Heart right ventricle (tissue), 16 donors: Measurements from ENCODE around the gene ZBED3. TPM values are rescaled to one million over a fixed set of nuclear protein-coding genes. Genes with fewer than 3 reads are reported as not detected.
"Not testable (repeated sequence)": the region's sequence is repeated elsewhere in the genome, so short reads cannot be mapped to it uniquely, and the experiment has no call there.

ENCODE experiments used
- ATAC-seq, 8 donors: fragments of 200-7000 bp; cut with Tn5 transposase; one replicate each; pipeline ENCODE4 v1.9.1; 2020; ENCODE audit warnings: mild to moderate bottlenecking in 8 of 8, moderate library complexity in 8 of 8, moderate number of reproducible peaks in 1 of 8
- DNase-seq, 2 donors: peaks; one replicate each; pipeline ENCODE4 v3.0.0-alpha.2; 2020
- H3K27ac ChIP-seq, 10 donors: fragments of 200-600 bp; sonication (generic) in 2 of 10; one replicate each; pipeline versions ENCODE4 v1.5.0 to v1.8.0; 2020 to 2022; ENCODE audit warnings: mild to moderate bottlenecking in 3 of 10
- H3K27me3 ChIP-seq, 7 donors: fragments of 200-600 bp; one replicate each; pipeline ENCODE4 v1.8.0; 2021 to 2022; ENCODE audit warnings: mild to moderate bottlenecking in 2 of 7
- H3K36me3 ChIP-seq, 9 donors: fragments of 200-600 bp; sonication (generic) in 1 of 9; one replicate each; pipeline versions ENCODE4 v1.5.0 to v1.8.0; 2020 to 2022; ENCODE audit warnings: mild to moderate bottlenecking in 2 of 9
- H3K4me1 ChIP-seq, 9 donors: fragments of 200-600 bp; sonication (generic) in 1 of 9; one replicate each; pipeline versions ENCODE4 v1.5.0 to v1.8.0; 2020 to 2022; ENCODE audit warnings: mild to moderate bottlenecking in 4 of 9
- H3K4me3 ChIP-seq, 10 donors: fragments of 200-600 bp; sonication (generic) in 2 of 10; one replicate each; pipeline versions ENCODE4 v1.5.0 to v1.8.0; 2020 to 2022; ENCODE audit warnings: mild to moderate bottlenecking in 7 of 10, moderate library complexity in 2 of 10
- H3K9me3 ChIP-seq, 11 donors: fragments of 200-600 bp in 10 of 11; sonication (generic) in 2 of 11; one replicate each; pipeline versions ENCODE4 v1.5.0 to v1.8.0; 2013 to 2022; ENCODE audit warnings: mild to moderate bottlenecking in 2 of 11, control low read depth in 1 of 11, moderate library complexity in 1 of 11
- CTCF ChIP-seq, 9 donors: fragments of 200-600 bp; sonication (generic) in 2 of 9; IDR thresholded peaks; one replicate each; pipeline versions ENCODE4 v1.5.0 to v1.8.0; 2021 to 2022; ENCODE audit warnings: antibody characterized with exemption in 9 of 9, mild to moderate bottlenecking in 5 of 9, moderate library complexity in 1 of 9
- WGBS, 2 donors: extraction: QIAGEN DNeasy Blood & Tissue Kit; methylation state at CpG; one replicate each; pipeline ENCODE4 v1.1.7; 2013; ENCODE audit warnings: inconsistent platforms in 1 of 2; 5-methylcytosine and 5-hydroxymethylcytosine counted together
- intact Hi-C, 10 donors: fragments of 100-400 bp; cut with DNase I; formaldehyde crosslinking; loops; one replicate each; pipeline versions ENCODE4 v1.11.1 to v1.14.2; 2022
- polyA plus RNA-seq, 2 donors: library from polyadenylated mRNA; stranded (reverse); fragments of 200-250 nt; gene quantifications; one replicate each; pipeline ENCODE4 v1.2.3, GENCODE V29; 2013
- total RNA-seq, 10 donors: library from RNA; stranded (reverse); fragmentation: NEBNext Ultra II Directional in 3 of 10; extraction: Animal tissue kit (Norgen Biotek cat#: 25700) in 3 of 10; gene quantifications; one replicate each; pipeline versions ENCODE4 v1.2.1 to v1.2.4, GENCODE V29; 2021 to 2023
- donor health status: Arrhythmogenic right ventricular cardiomyopathy.
- donor health status: ischemic (EF 13 %, LVEDD 7.1; RV severe dilation, severe dysfunction).
- donor health status: healthy with polysubstance abuse.
- donor health status: DM: no; HTN: yes; CAD: no.
- donor health status: DM: no; HTN: no; CAD: no.
- donor health status: ischemic (EF 25% LVEDD 6.9; RV normal size, moderate dysfunction).
- donor health status: ischemic (EF 25% LVEDD 5.7; RV mildly dilated, moderate dysfunction).
- donor health status: healthy.
- donor health status: DM: yes; HTN: yes; CAD: no.
- donor health status: Ischemic cardiomyopathy.
- donor health status: ischemic (EF 35%, LVEDD 5.7; RV mildly dilated, moderate dysfunction).
- donor health status: nonischemic (EF 11% LVEDD 7.7; RV severe dilation, severe dysfunction).
- donor health status: DM: yes; HTN: yes; CAD: no.
- donor health status: PGD.
- donor health status: ischemic (EF 29% LVEDD 5.4; RV normal size, mild dysfunction).
- donor health status: nonischemic (EF 23%, LVEDD 6.1; RV moderate dilation, normal function).

Gene ZBED3
- total and polyA plus RNA-seq, 12 donors: 2.6 to 8.9 (median 5.9) TPM

GRCh38 chr5:77120086-77120485, 33.0 kb upstream of the ZBED3 start:
- Histone ChIP-seq H3K4me3 (no peak overlapping the region), H3K9me3 (peaks cover 0 to 3% (median 0%) of the 10 kb centered on the region in 11 donors), H3K27ac (no peak overlapping the region), H3K27me3 (no peaks in the 10 kb centered on the region), H3K4me1 (no peaks in the 10 kb centered on the region), H3K36me3 (no peaks in the 10 kb centered on the region)
- 98 to 99% methylated on average over 2 of the region's 2 CpGs for WGBS, 2 donors
- no peak for TF ChIP-seq CTCF (IDR thresholded peaks at IDR 0.05)
- DNase-seq: no peak
- no peak for ATAC-seq
- intact Hi-C loops: no loop called here

- no peak for TF ChIP-seq CTCF (IDR thresholded peaks at IDR 0.05)
- Histone ChIP-seq H3K4me3 (no peak overlapping the region), H3K27ac (no peak overlapping the region), H3K36me3 (no peaks in the 10 kb centered on the region), H3K4me1 (no peaks in the 10 kb centered on the region), H3K9me3 (peaks cover 0 to 11% (median 0%) of the 10 kb centered on the region in 11 donors), H3K27me3 (no peaks in the 10 kb centered on the region)
- ATAC-seq (no peak), DNase-seq (no peak)
- intact Hi-C loops: no loop called here
- 74 to 76% methylated on average over 2 of the region's 2 CpGs for WGBS, 2 donors
Observed at GRCh38 chr5:77117161-77117560, 30.1 kb upstream of the ZBED3 start.

- H3K4me1 ChIP-seq, H3K36me3 ChIP-seq, intact Hi-C loops, DNase-seq, H3K4me3 ChIP-seq, H3K27ac ChIP-seq, ATAC-seq, H3K27me3 ChIP-seq: not testable (repeated sequence)
- 97 to 98% methylated on average over 3 to 4 of the region's 4 CpGs for WGBS, 2 donors
- H3K9me3 ChIP-seq: peaks cover 0 to 17% (median 0%) of the 10 kb centered on the region in 11 donors
Observed at GRCh38 chr5:77107035-77107434, 19.9 kb upstream of the ZBED3 start.

- Histone ChIP-seq H3K36me3 (peaks cover 0 to 10% (median 0%) of the 10 kb centered on the region in 9 donors), H3K27me3 (no peaks in the 10 kb centered on the region), H3K27ac (no peak overlapping the region), H3K4me1 (no peaks in the 10 kb centered on the region), H3K9me3 (peaks cover 0 to 17% (median 0%) of the 10 kb centered on the region in 11 donors), H3K4me3 (no peak overlapping the region)
- no peak for TF ChIP-seq CTCF (IDR thresholded peaks at IDR 0.05)
- DNase-seq (no peak), ATAC-seq (no peak)
- intact Hi-C loops: no loop called here
Observed at GRCh38 chr5:77104813-77105212, 17.7 kb upstream of the ZBED3 start.

GRCh38 chr5:77103457-77103856, 16.4 kb upstream of the ZBED3 start:
- intact Hi-C loops: no loop called here
- no peak for TF ChIP-seq CTCF (IDR thresholded peaks at IDR 0.05)
- Histone ChIP-seq H3K4me3 (no peak overlapping the region), H3K27ac (no peak overlapping the region), H3K9me3 (peaks cover 0 to 17% (median 0%) of the 10 kb centered on the region in 11 donors), H3K4me1 (no peaks in the 10 kb centered on the region), H3K36me3 (peaks cover 0 to 10% (median 0%) of the 10 kb centered on the region in 9 donors), H3K27me3 (no peaks in the 10 kb centered on the region)
- ATAC-seq (no peak), DNase-seq (no peak)
- WGBS, 2 donors: 94 to 95% methylated on average over 1 of the region's 1 CpG
